Liver (tissue), 9 donors: ENCODE data around the gene LRRC10B. TPM values are rescaled to one million over a fixed set of nuclear protein-coding genes. Genes with fewer than 3 reads are reported as not detected.

Experiments used
- DNase-seq: peaks from one replicate; pipeline ENCODE4 v3.0.0-alpha.2; 2017; ENCODE audit warnings: low spot score
- H3K27ac ChIP-seq, 2 donors: one replicate each; pipeline ENCODE4 v1.7.0; 2013; ENCODE audit warnings: inconsistent platforms in 2 of 2, low read length in 2 of 2, control low read depth in 1 of 2, low read depth in 1 of 2, mild to moderate bottlenecking in 1 of 2
- H3K27me3 ChIP-seq, 4 donors: one replicate each; pipeline versions ENCODE4 v1.6.1 to v1.7.0; 2013; ENCODE audit warnings: low read length in 3 of 4, inconsistent platforms in 1 of 4, mild to moderate bottlenecking in 1 of 4, moderate library complexity in 1 of 4; ENCODE audit not compliant: control insufficient read depth in 4 of 4, insufficient read depth in 4 of 4
- H3K36me3 ChIP-seq, 4 donors: one replicate each; pipeline versions ENCODE4 v1.6.1 to v1.7.0; 2013; ENCODE audit warnings: low read length in 3 of 4, mild to moderate bottlenecking in 3 of 4, low read depth in 1 of 4, moderate library complexity in 1 of 4; ENCODE audit not compliant: control insufficient read depth in 4 of 4, insufficient read depth in 3 of 4
- H3K4me1 ChIP-seq, 4 donors: one replicate each; pipeline versions ENCODE4 v1.6.1 to v1.7.0; 2013; ENCODE audit warnings: low read length in 3 of 4, mild to moderate bottlenecking in 3 of 4, moderate library complexity in 1 of 4; ENCODE audit not compliant: control insufficient read depth in 4 of 4, insufficient read depth in 4 of 4
- H3K4me3 ChIP-seq, 3 donors: one replicate each; pipeline versions ENCODE4 v1.6.1 to v1.7.0; 2013; ENCODE audit warnings: low read length in 3 of 3, control low read depth in 1 of 3, low read depth in 1 of 3, mild to moderate bottlenecking in 1 of 3
- H3K9ac ChIP-seq, 2 donors: one replicate each; pipeline ENCODE4 v1.7.0; 2013; ENCODE audit warnings: low read length in 2 of 2, mild to moderate bottlenecking in 2 of 2, moderate library complexity in 2 of 2, control low read depth in 1 of 2, low read depth in 1 of 2
- H3K9me3 ChIP-seq, 4 donors: one replicate each; pipeline versions ENCODE4 v1.6.1 to v1.7.0; 2013; ENCODE audit warnings: low read length in 3 of 4; ENCODE audit not compliant: control insufficient read depth in 4 of 4
- ATF3 ChIP-seq: IDR thresholded peaks from 2 replicates; pipeline ENCODE4 v1.6.1; 2016; ENCODE audit warnings: antibody characterized with exemption
- CTCF ChIP-seq: fragments of 150-350 bp; IDR thresholded peaks from 2 replicates; pipeline ENCODE4 v1.5.1; 2017; ENCODE audit warnings: improper control_type of control experiment, low read depth, low read length; ENCODE audit not compliant: missing input control
- FOXA1 ChIP-seq: IDR thresholded peaks from 2 replicates; pipeline ENCODE4 v1.6.1; 2016; ENCODE audit warnings: antibody characterized with exemption
- HNF4A ChIP-seq, 2 donors: conservative IDR thresholded peaks; 2 replicates each; pipeline ENCODE4 v1.6.1; 2016; ENCODE audit warnings: antibody characterized with exemption in 2 of 2, mild to moderate bottlenecking in 2 of 2
- NR2F2 ChIP-seq: IDR thresholded peaks from 2 replicates; pipeline ENCODE4 v1.6.1; 2016; ENCODE audit warnings: antibody characterized with exemption
- REST ChIP-seq: IDR thresholded peaks from 2 replicates; pipeline ENCODE4 v1.6.1; 2016; ENCODE audit warnings: antibody characterized with exemption, mild to moderate bottlenecking
- RXRA ChIP-seq, 2 donors: IDR thresholded peaks; 2 replicates each; pipeline ENCODE4 v1.6.1; 2017 to 2018; ENCODE audit warnings: antibody characterized with exemption in 2 of 2, mild to moderate bottlenecking in 1 of 2
- ZBTB33 ChIP-seq: IDR thresholded peaks from 2 replicates; pipeline ENCODE4 v1.6.1; 2016; ENCODE audit warnings: antibody characterized with exemption
- WGBS: extraction: QIAGEN DNeasy Blood & Tissue Kit; methylation state at CpG from one replicate; pipeline ENCODE4 v1.1.7; 2013; 5-methylcytosine and 5-hydroxymethylcytosine counted together
- polyA plus RNA-seq, 2 donors: library from polyadenylated mRNA; stranded (reverse) in 1 of 2; unstranded in 1 of 2; fragments of 200-250 nt in 1 of 2; fragments of >200 nt in 1 of 2; fragmentation: Nextera tagmentation in 1 of 2; extraction: Ambion mirVana in 1 of 2; gene quantifications; one replicate each; pipeline versions ENCODE4 v1.2.1 to v1.2.3, GENCODE V29; 2013 to 2015
- total RNA-seq, 2 donors: library from RNA; depleted of rRNA; stranded (reverse); fragments of >200 nt; gene quantifications; one replicate each; pipeline ENCODE4 v1.2.3, GENCODE V29; 2014
- donor health status: healthy.
- donor health status: healthy.
- donor health status: healthy.
- donor health status: healthy.
- donor health status: healthy.

LRRC10B gene
- total and polyA plus RNA-seq, 4 donors, result 0.03 to 0.08 TPM; not detected in 2

GRCh38 chr11:61533401-61533800 is 24.9 kb downstream of the LRRC10B start:
- DNase-seq, result no peak
- TF ChIP-seq REST (no peak), CTCF (no peak), RXRA (IDR thresholded peaks at IDR 0.05) (peak in 1 of 2 donors; percentile 31), HNF4A (conservative IDR thresholded peaks at IDR 0.05) (peak in 1 of 2 donors; percentile 19), ZBTB33 (no peak), ATF3 (no peak)
- H3K27ac ChIP-seq, result no peak overlapping the region
- 77% methylated on average over 8 of the region's 8 CpGs for WGBS
- no peak overlapping the region for H3K4me3 ChIP-seq
- no peaks in the 10 kb centered on the region for H3K9me3 ChIP-seq
- H3K27me3 ChIP-seq, result no peaks in the 10 kb centered on the region
- H3K9ac ChIP-seq, result no peak overlapping the region
- peaks cover 13 to 49% (median 41%) of the 10 kb centered on the region in 4 donors for H3K4me1 ChIP-seq
- no peaks in the 10 kb centered on the region for H3K36me3 ChIP-seq

GRCh38 chr11:61534025-61534932 is 25.7 kb downstream of the LRRC10B start:
- Histone ChIP-seq H3K36me3 (no peaks in the 10 kb centered on the region), H3K9ac (no peak overlapping the region), H3K4me3 (no peak overlapping the region), H3K4me1 (peaks cover 10 to 44% (median 33%) of the 10 kb centered on the region in 4 donors), H3K27me3 (no peaks in the 10 kb centered on the region), H3K9me3 (no peaks in the 10 kb centered on the region), H3K27ac (no peak overlapping the region)
- 86% methylated on average over 36 of the region's 36 CpGs for WGBS
- DNase-seq, result no peak
- TF ChIP-seq NR2F2 (no peak), FOXA1 (no peak)
